ENCODE results near the gene ZCCHC24.

ZCCHC24 gene

GRCh38 chr10:79443338-79444198 is 1.9 kb downstream of the ZCCHC24 start:
- TF ChIP-seq POLR2AphosphoS5 (IDR thresholded peaks at IDR 0.05; ENCODE audit: low read depth, low read length): no peak
- no peak for TF ChIP-seq POLR2A (IDR thresholded peaks at IDR 0.05; ENCODE audit: low read depth, low read length)
- TF ChIP-seq TAF1 (IDR thresholded peaks at IDR 0.05; ENCODE audit: borderline replicate concordance, low read depth, low read length): no peak
- DNase-seq (ENCODE audit: insufficient read length): no peak
- FAIRE-seq: no peak

GRCh38 chr10:79442171-79443040 is 3.0 kb downstream of the ZCCHC24 start:
- no peak for FAIRE-seq
- TF ChIP-seq TAF1 (IDR thresholded peaks at IDR 0.05; ENCODE audit: borderline replicate concordance, low read depth, low read length) (no peak), POLR2AphosphoS5 (IDR thresholded peaks at IDR 0.05; ENCODE audit: low read depth, low read length) (no peak), POLR2A (IDR thresholded peaks at IDR 0.05; ENCODE audit: low read depth, low read length) (no peak)
- DNase-seq (ENCODE audit: insufficient read length): no peak

- TF ChIP-seq POLR2A (IDR thresholded peaks at IDR 0.05; ENCODE audit: low read depth, low read length): no peak
- no peak for TF ChIP-seq TAF1 (IDR thresholded peaks at IDR 0.05; ENCODE audit: borderline replicate concordance, low read depth, low read length)
- TF ChIP-seq POLR2AphosphoS5 (IDR thresholded peaks at IDR 0.05; ENCODE audit: low read depth, low read length): no peak
- DNase-seq (ENCODE audit: insufficient read length) (no peak), FAIRE-seq (no peak)
Measured at GRCh38 chr10:79441433-79441832, 4.0 kb downstream of the ZCCHC24 start.

GRCh38 chr10:79440281-79440680 is 5.1 kb downstream of the ZCCHC24 start:
- FAIRE-seq (no peak), DNase-seq (ENCODE audit: insufficient read length) (no peak)
- TF ChIP-seq TAF1 (IDR thresholded peaks at IDR 0.05; ENCODE audit: borderline replicate concordance, low read depth, low read length): no peak
- no peak for TF ChIP-seq POLR2AphosphoS5 (IDR thresholded peaks at IDR 0.05; ENCODE audit: low read depth, low read length)
- no peak for TF ChIP-seq POLR2A (IDR thresholded peaks at IDR 0.05; ENCODE audit: low read depth, low read length)

GRCh38 chr10:79438699-79439085 is 6.7 kb downstream of the ZCCHC24 start:
- DNase-seq (ENCODE audit: insufficient read length): no peak
- FAIRE-seq: no peak

GRCh38 chr10:79438021-79438698 is 7.3 kb downstream of the ZCCHC24 start:
- no peak for FAIRE-seq
- no peak for TF ChIP-seq POLR2A (IDR thresholded peaks at IDR 0.05; ENCODE audit: low read depth, low read length)
- TF ChIP-seq POLR2AphosphoS5 (IDR thresholded peaks at IDR 0.05; ENCODE audit: low read depth, low read length): no peak
- TF ChIP-seq TAF1 (IDR thresholded peaks at IDR 0.05; ENCODE audit: borderline replicate concordance, low read depth, low read length): no peak
- DNase-seq (ENCODE audit: insufficient read length): no peak

More at GRCh38 chr10:79438699-79439085, 6.7 kb downstream of the ZCCHC24 start:
- no peak for TF ChIP-seq POLR2A (IDR thresholded peaks at IDR 0.05; ENCODE audit: low read depth, low read length)
- TF ChIP-seq TAF1 (IDR thresholded peaks at IDR 0.05; ENCODE audit: borderline replicate concordance, low read depth, low read length): no peak
- TF ChIP-seq POLR2AphosphoS5 (IDR thresholded peaks at IDR 0.05; ENCODE audit: low read depth, low read length): no peak

- no peak for TF ChIP-seq POLR2AphosphoS5 (IDR thresholded peaks at IDR 0.05; ENCODE audit: low read depth, low read length)
- TF ChIP-seq POLR2A (IDR thresholded peaks at IDR 0.05; ENCODE audit: low read depth, low read length): no peak
- FAIRE-seq (no peak), DNase-seq (ENCODE audit: insufficient read length) (no peak)
Measured at GRCh38 chr10:79437111-79437814, 8.2 kb downstream of the ZCCHC24 start.

- TF ChIP-seq TAF1 (IDR thresholded peaks at IDR 0.05; ENCODE audit: borderline replicate concordance, low read depth, low read length) (no peak), POLR2AphosphoS5 (IDR thresholded peaks at IDR 0.05; ENCODE audit: low read depth, low read length) (no peak), POLR2A (IDR thresholded peaks at IDR 0.05; ENCODE audit: low read depth, low read length) (no peak)
- DNase-seq (ENCODE audit: insufficient read length) (no peak), FAIRE-seq (no peak)
Measured at GRCh38 chr10:79436850-79437103, 8.6 kb downstream of the ZCCHC24 start.

- FAIRE-seq: no peak
- no peak for TF ChIP-seq POLR2A (IDR thresholded peaks at IDR 0.05; ENCODE audit: low read depth, low read length)
- TF ChIP-seq POLR2AphosphoS5 (IDR thresholded peaks at IDR 0.05; ENCODE audit: low read depth, low read length): no peak
- no peak for TF ChIP-seq TAF1 (IDR thresholded peaks at IDR 0.05; ENCODE audit: borderline replicate concordance, low read depth, low read length)
- no peak for DNase-seq (ENCODE audit: insufficient read length)
Measured at GRCh38 chr10:79436066-79436849, 9.2 kb downstream of the ZCCHC24 start.

GRCh38 chr10:79435271-79436065 is 10.0 kb downstream of the ZCCHC24 start:
- TF ChIP-seq POLR2A (IDR thresholded peaks at IDR 0.05; ENCODE audit: low read depth, low read length) (no peak), TAF1 (IDR thresholded peaks at IDR 0.05; ENCODE audit: borderline replicate concordance, low read depth, low read length) (no peak), POLR2AphosphoS5 (IDR thresholded peaks at IDR 0.05; ENCODE audit: low read depth, low read length) (no peak)
- DNase-seq (ENCODE audit: insufficient read length): no peak
- no peak for FAIRE-seq
